HepG2 (cell line): Measurements from ENCODE around the gene IQGAP2. TPM values are rescaled to one million over a fixed set of nuclear protein-coding genes. Genes with fewer than 3 reads are reported as not detected.

Experiments
- ATAC-seq: fragments of 200-7000 bp; cut with Tn5 transposase; 3 replicates; pipeline ENCODE4 v1.9.1; 2020; ENCODE audit warnings: mild to moderate bottlenecking, moderate library complexity
- BruUV-seq: library from RNA; stranded (reverse); fragments of 400-500 nt; replicated peaks from 2 replicates; lab custom pipeline; 2021; lab: Mats Ljungman, UMichigan
- CTCF ChIA-PET: fragments of 300-600 bp; formaldehyde crosslinking; extraction: SDS; loops from one replicate; lab custom pipeline; 2021; ENCODE audit warnings: low total read pairs, inconsistent platforms, low intra/inter-chr PET ratio; lab: Yijun Ruan, JAX
- POLR2A ChIA-PET: fragments of 350-600 bp; sonication (Branson Sonifier 250); formaldehyde crosslinking; loops from one replicate; lab custom pipeline; 2020; ENCODE audit warnings: antibody characterized with exemption, inconsistent platforms; lab: Yijun Ruan, JAX
- DNase-seq: peaks from one replicate; pipeline ENCODE4 v3.0.0-alpha.2; 2015; ENCODE audit warnings: low spot score
- FAIRE-seq: peaks from 3 replicates; lab custom pipeline; 2011; peaks lifted over from hg19 to GRCh38; lab: Jason Lieb, UNC
- H2AFZ ChIP-seq: one replicate; pipeline ENCODE4 v1.6.1; 2011; ENCODE audit warnings: low read length, inconsistent platforms
- H3K27ac ChIP-seq: fragments of 300-600 bp; 3 replicates; pipeline ENCODE4 v1.8.0; 2011; ENCODE audit warnings: mixed run types, mild to moderate bottlenecking, mixed read lengths, low read length, inconsistent platforms; ENCODE audit not compliant: insufficient read depth; ENCODE audit errors: extremely low read length
- H3K27me3 ChIP-seq, 2 experiments: fragments of 200-600 bp in 1 of 2; 2 replicates in 1 of 2; 3 replicates in 1 of 2; pipeline versions ENCODE4 v1.6.0 to v1.8.0; 2011; ENCODE audit warnings: low read length in 2 of 2, mild to moderate bottlenecking in 2 of 2, moderate library complexity in 2 of 2, inconsistent platforms in 1 of 2; ENCODE audit not compliant: insufficient read depth in 2 of 2, control insufficient read depth in 1 of 2
- H3K36me3 ChIP-seq, 2 experiments: fragments of 200-600 bp in 1 of 2; replicated peaks in 1 of 2; 2 replicates in 1 of 2; 3 replicates in 1 of 2; pipeline versions ENCODE4 v1.5.1 to v1.8.0; 2011; ENCODE audit warnings: low read length in 2 of 2, inconsistent platforms in 1 of 2; ENCODE audit not compliant: insufficient read depth in 2 of 2, control insufficient read depth in 1 of 2
- H3K4me1 ChIP-seq: 2 replicates; pipeline ENCODE4 v1.5.1; 2012; ENCODE audit warnings: low read length, inconsistent platforms; ENCODE audit not compliant: insufficient read depth
- H3K4me2 ChIP-seq: 2 replicates; pipeline ENCODE4 v1.6.0; 2011; ENCODE audit warnings: low read depth, low read length, inconsistent platforms
- H3K4me3 ChIP-seq, 3 experiments: fragments of 200-600 bp in 1 of 3; sonication (generic), shearing (Covaris generic) in 1 of 3; replicated peaks in 1 of 3; 2 replicates each; pipeline ENCODE4 v1.5.1; 2011 to 2016; ENCODE audit warnings: low read length in 3 of 3, inconsistent platforms in 2 of 3, low read depth in 2 of 3, mild to moderate bottlenecking in 2 of 3, control low read depth in 1 of 3, mixed read lengths in 1 of 3; ENCODE audit not compliant: insufficient read depth in 1 of 3
- H3K79me2 ChIP-seq: one replicate; pipeline ENCODE4 v1.6.1; 2011; ENCODE audit warnings: low read length, inconsistent platforms; ENCODE audit not compliant: insufficient read depth
- H3K9ac ChIP-seq: 2 replicates; pipeline ENCODE4 v1.6.0; 2011; ENCODE audit warnings: mild to moderate bottlenecking, low read depth, low read length, inconsistent platforms; ENCODE audit not compliant: insufficient read depth
- H3K9me3 ChIP-seq: 2 replicates; pipeline ENCODE4 v1.5.1; 2012; ENCODE audit warnings: mild to moderate bottlenecking, low read length
- H4K20me1 ChIP-seq: 2 replicates; pipeline ENCODE4 v1.6.0; 2011; ENCODE audit warnings: inconsistent platforms, mild to moderate bottlenecking, low read length, moderate library complexity; ENCODE audit not compliant: insufficient read depth
- AFF4 ChIP-seq: sonication (generic); formaldehyde crosslinking; IDR thresholded peaks from 2 replicates; pipeline ENCODE4 v1.4.0; 2020; ENCODE audit warnings: missing genetic modification reagents
- ARNTL ChIP-seq: sonication (generic); formaldehyde crosslinking; IDR thresholded peaks from 2 replicates; pipeline ENCODE4 v1.4.0; 2020; ENCODE audit warnings: mild to moderate bottlenecking, missing genetic modification reagents
- ELK4 ChIP-seq: sonication (generic); formaldehyde crosslinking; IDR thresholded peaks from 2 replicates; pipeline ENCODE4 v1.9.0; 2021; ENCODE audit warnings: missing genetic modification reagents, borderline replicate concordance
- HMGA1 ChIP-seq: sonication (generic); formaldehyde crosslinking; conservative IDR thresholded peaks from 2 replicates; pipeline ENCODE4 v1.4.0; 2020; ENCODE audit warnings: missing genetic modification reagents
- JARID2 ChIP-seq: sonication (generic); formaldehyde crosslinking; IDR thresholded peaks from 2 replicates; pipeline ENCODE4 v1.8.1; 2023; ENCODE audit warnings: missing genetic modification reagents, inconsistent platforms; ENCODE audit not compliant: insufficient replicate concordance
- MAFG ChIP-seq: sonication (generic); formaldehyde crosslinking; IDR thresholded peaks from 2 replicates; pipeline ENCODE4 v1.5.1; 2020; ENCODE audit warnings: mild to moderate bottlenecking, missing genetic modification reagents
- NFE2 ChIP-seq: sonication (generic); formaldehyde crosslinking; IDR thresholded peaks from 2 replicates; pipeline ENCODE4 v1.4.0; 2020; ENCODE audit warnings: missing genetic modification reagents
- PHF21A ChIP-seq: sonication (generic); formaldehyde crosslinking; IDR thresholded peaks from 2 replicates; pipeline ENCODE4 v1.5.0; 2020; ENCODE audit warnings: mild to moderate bottlenecking, missing genetic modification reagents
- WIZ ChIP-seq: sonication (generic); formaldehyde crosslinking; IDR thresholded peaks from 2 replicates; pipeline ENCODE4 v1.5.1; 2020; ENCODE audit warnings: mild to moderate bottlenecking, missing genetic modification reagents
- ZFP1 ChIP-seq: IDR thresholded peaks from 2 replicates; pipeline ENCODE4 v1.6.1; 2016
- ZNF414 ChIP-seq: sonication (generic); formaldehyde crosslinking; IDR thresholded peaks from 2 replicates; pipeline ENCODE4 v1.5.0; 2020; ENCODE audit warnings: missing genetic modification reagents
- ZNF672 ChIP-seq: sonication (generic); formaldehyde crosslinking; IDR thresholded peaks from 2 replicates; pipeline ENCODE4 v1.8.1; 2022; ENCODE audit warnings: missing genetic modification reagents
- ZSCAN30 ChIP-seq: sonication (generic); formaldehyde crosslinking; IDR thresholded peaks from 2 replicates; pipeline ENCODE4 v1.5.0; 2020; ENCODE audit warnings: mild to moderate bottlenecking, missing genetic modification reagents
- WGBS: methylation state at CpG from one replicate; pipeline ENCODE4 v1.1.6; 2017; ENCODE audit warnings: low lambda C conversion rate; 5-methylcytosine and 5-hydroxymethylcytosine counted together
- in situ Hi-C: cut with HindIII; loops from 2 replicates; pipeline ENCODE4 v1.10.0; 2017; ENCODE audit warnings: low pct_unique_long_range_greater_than_20kb; ENCODE audit not compliant: extremely low pct_ligation_motif_present
- intact Hi-C: fragments of 100-400 bp; cut with micrococcal nuclease; formaldehyde crosslinking; loops from one replicate; pipeline ENCODE4 v1.10.0; 2022; ENCODE audit not compliant: unreplicated experiment
- polyA plus RNA-seq, 8 experiments: library from polyadenylated mRNA; depleted of rRNA in 3 of 8; stranded (reverse) in 7 of 8; unstranded in 1 of 8; fragments of >200 nt; fragmentation: Illumina TruSeq in 4 of 8; extraction: Trizol in 4 of 8; gene quantifications; 2 replicates each; pipeline versions ENCODE4 v1.2.1 to v1.2.3, GENCODE V29; 2011 to 2016; ENCODE audit warnings: low read depth in 4 of 8, missing spikeins in 1 of 8, mixed read lengths in 1 of 8; ENCODE audit not compliant: insufficient read depth in 1 of 8
- total RNA-seq, 5 experiments: library from RNA; depleted of rRNA; stranded (reverse); fragments of >200 nt; fragmentation: Illumina TruSeq; extraction: Trizol; gene quantifications; 2 replicates each; pipeline ENCODE4 v1.2.3, GENCODE V29; 2016; ENCODE audit warnings: low read depth in 1 of 5
- TF ChIP-seq, protein P1 (sequence below): fragments of 450-650 bp; IDR thresholded peaks from 2 replicates; pipeline ENCODE4 v1.6.1; 2016

The IQGAP2 gene
- total and polyA plus RNA-seq, 2 of the 13 experiments (the other 11 are each of a cell fraction or from before 2014, with no cell fraction given) = 35.2 to 83.3 TPM

DNA sequence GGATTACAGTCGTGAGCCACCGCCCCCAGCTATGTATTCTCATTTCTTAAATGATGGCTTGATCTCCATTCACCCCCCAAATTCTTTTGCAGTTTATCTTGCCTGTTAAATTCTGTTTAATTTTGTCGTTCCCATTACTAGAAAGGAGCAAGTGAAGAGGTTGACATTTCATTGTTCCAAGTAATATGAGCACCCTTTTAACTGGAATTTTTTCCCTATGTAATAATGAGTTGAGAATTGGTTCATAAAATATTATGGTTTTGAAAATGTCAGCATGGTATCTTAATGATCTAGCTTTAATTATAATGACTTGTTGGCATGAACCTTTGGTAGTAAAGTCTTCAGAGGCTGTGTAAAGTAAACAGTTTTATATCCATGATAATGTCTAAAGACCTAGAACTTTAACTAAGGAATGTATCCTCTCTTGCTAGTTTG lies 182.7 kb downstream of the IQGAP2 start:
- Histone ChIP-seq H3K4me2 (no peak overlapping the region), H3K9me3 (no peaks in the 10 kb centered on the region)

GRCh38 chr5:76586531-76586930 lies 183.4 kb downstream of the IQGAP2 start:
- no peaks in the 10 kb centered on the region; a peak in 1 of 5 replicates for H3K27me3 ChIP-seq
- H3K9me3 ChIP-seq = no peaks in the 10 kb centered on the region
- ChIA-PET CTCF (no interaction called here), POLR2A (no interaction called here)
- no TSS peak for BruUV-seq
- no peak for ATAC-seq
- H3K9ac ChIP-seq = no peak overlapping the region
- H3K36me3 ChIP-seq = peaks cover 2 to 14% of the 10 kb centered on the region in 2 experiments; a peak in 4 of 5 replicates
- DNase-seq = no peak
- H4K20me1 ChIP-seq = no peaks in the 10 kb centered on the region; the same call in 1 of the 2 replicates
- in situ Hi-C loops = no loop called here
- no peaks in the 10 kb centered on the region for H3K79me2 ChIP-seq
- intact Hi-C loops = no loop called here
- no peak for FAIRE-seq
- peaks cover 5% of the 10 kb centered on the region for H3K4me1 ChIP-seq
- no peak overlapping the region for H3K4me3 ChIP-seq
- H2AFZ ChIP-seq = no peak overlapping the region
- 97% methylated on average over 3 of the region's 4 CpGs for WGBS
- no peak overlapping the region for H3K4me2 ChIP-seq
- H3K27ac ChIP-seq = no peak overlapping the region
- TF ChIP-seq ZNF414 = no peak
- no peak for TF ChIP-seq ZNF672 (CRISPR knock-in tag)
- TF ChIP-seq ARNTL (CRISPR knock-in tag) = no peak
- no peak for TF ChIP-seq WIZ
- TF ChIP-seq, protein P1, sequence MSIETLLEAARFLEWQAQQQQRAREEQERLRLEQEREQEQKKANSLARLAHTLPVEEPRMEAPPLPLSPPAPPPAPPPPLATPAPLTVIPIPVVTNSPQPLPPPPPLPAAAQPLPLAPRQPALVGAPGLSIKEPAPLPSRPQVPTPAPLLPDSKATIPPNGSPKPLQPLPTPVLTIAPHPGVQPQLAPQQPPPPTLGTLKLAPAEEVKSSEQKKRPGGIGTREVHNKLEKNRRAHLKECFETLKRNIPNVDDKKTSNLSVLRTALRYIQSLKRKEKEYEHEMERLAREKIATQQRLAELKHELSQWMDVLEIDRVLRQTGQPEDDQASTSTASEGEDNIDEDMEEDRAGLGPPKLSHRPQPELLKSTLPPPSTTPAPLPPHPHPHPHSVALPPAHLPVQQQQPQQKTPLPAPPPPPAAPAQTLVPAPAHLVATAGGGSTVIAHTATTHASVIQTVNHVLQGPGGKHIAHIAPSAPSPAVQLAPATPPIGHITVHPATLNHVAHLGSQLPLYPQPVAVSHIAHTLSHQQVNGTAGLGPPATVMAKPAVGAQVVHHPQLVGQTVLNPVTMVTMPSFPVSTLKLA = no peak
- no peak for TF ChIP-seq ELK4 (CRISPR knock-in tag)
- no peak for TF ChIP-seq AFF4
- TF ChIP-seq PHF21A = no peak
- TF ChIP-seq JARID2 = no peak
- no peak for TF ChIP-seq NFE2 (CRISPR knock-in tag)

More for the DNA sequence above, 182.7 kb downstream of the IQGAP2 start:
- Histone ChIP-seq H3K4me1 (peaks cover 5% of the 10 kb centered on the region), H3K27me3 (no peaks in the 10 kb centered on the region; a peak in 1 of 5 replicates), H3K79me2 (no peaks in the 10 kb centered on the region), H3K27ac (no peak overlapping the region), H4K20me1 (no peaks in the 10 kb centered on the region; the same call in 1 of the 2 replicates), H3K4me3 (no peak overlapping the region), H2AFZ (no peak overlapping the region), H3K9ac (no peak overlapping the region), H3K36me3 (peaks cover 2 to 7% of the 10 kb centered on the region in 2 experiments; a peak in 4 of 5 replicates)
- WGBS = 96% methylated on average over 3 of the region's 3 CpGs
- DNase-seq = no peak
- POLR2A ChIA-PET = no interaction called here
- FAIRE-seq = no peak
- no peak for ATAC-seq
- CTCF ChIA-PET = no interaction called here
- BruUV-seq = no TSS peak
- TF ChIP-seq ZFP1 = no peak
- no peak for TF ChIP-seq ZSCAN30 (CRISPR knock-in tag)
- TF ChIP-seq HMGA1 (CRISPR knock-in tag) = no peak
- TF ChIP-seq MAFG (CRISPR knock-in tag) = no peak
- in situ Hi-C loops (no loop called here), intact Hi-C loops (no loop called here)
